ENCODE data around the gene MBD5.

GRCh38 chr2:148524519-148524919 lies 503.6 kb downstream of the MBD5 start:
- TF ChIP-seq EZH2 (IDR thresholded peaks at IDR 0.05; ENCODE audit: low read length) (no peak), CTCF (optimal IDR thresholded peaks at IDR 0.05 in 1 of 3, IDR thresholded peaks at IDR 0.05 in 1 of 3, conservative IDR thresholded peaks at IDR 0.05 in 1 of 3; ENCODE audit: extremely low read depth in 1 of 3, insufficient read depth in 2 of 3, low read length in 3 of 3) (no peak)
